IPS DF 19.7 (cell line): ENCODE data around the gene TMBIM4.

Source experiments
- DNase-seq: peaks from one replicate; pipeline ENCODE4 v3.0.0-alpha.2; 2013; ENCODE audit warnings: low read depth, low spot score

The TMBIM4 gene

DNA sequence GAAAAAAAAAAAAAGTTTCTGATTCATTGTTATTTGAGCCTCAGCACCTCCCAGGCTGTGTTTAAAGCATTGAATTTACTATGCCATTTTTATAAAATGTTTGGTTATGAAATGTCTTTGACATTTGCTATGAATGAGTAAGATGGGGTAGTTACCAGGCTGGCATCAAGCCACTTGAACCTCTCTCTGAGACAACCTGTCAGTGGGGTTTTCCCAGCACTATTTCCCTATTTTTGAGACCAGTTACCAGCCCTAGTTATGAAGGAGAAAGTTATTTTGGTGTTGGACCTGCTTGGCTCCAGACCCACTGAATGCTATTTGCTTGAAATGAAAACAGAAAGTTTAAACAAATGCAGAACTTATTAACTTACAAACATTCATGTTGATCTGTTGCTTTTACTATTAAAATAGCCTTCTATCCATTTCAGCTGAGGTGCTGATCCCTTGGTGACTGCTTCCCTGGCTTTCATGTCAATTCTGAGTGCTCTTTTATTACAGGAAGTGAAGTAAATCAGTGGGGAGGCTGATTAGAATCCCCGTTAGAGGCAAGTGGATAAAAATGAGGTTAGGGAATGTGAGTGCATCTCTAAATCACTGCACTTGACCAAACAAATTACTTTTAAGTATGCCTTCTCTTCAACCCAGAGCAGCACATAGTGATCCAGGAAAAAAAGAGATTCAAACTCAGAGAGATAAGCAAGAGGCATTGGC, 77.1 kb downstream of the TMBIM4 start:
- DNase-seq = no peak

DNA sequence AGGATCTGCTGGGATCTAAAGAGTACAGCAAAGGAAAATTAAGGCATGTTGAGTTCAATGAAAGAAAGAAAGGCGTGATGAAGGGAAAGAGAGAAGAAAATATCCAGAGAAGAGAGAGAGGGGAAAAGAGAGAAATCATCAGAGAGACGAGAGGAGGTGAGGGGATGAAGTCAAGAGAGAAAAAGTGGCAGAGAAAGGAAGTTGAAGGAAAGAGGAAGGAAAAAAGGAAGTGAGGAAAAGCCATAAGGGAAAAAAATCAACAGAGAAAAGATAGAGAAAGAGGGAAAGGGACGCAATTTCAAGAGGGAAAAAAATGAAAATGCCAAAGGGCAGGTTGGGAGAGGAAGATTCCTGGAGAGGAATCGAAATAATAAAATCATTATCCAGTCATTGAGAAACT, 79.6 kb downstream of the TMBIM4 start:
- DNase-seq = no peak

DNA sequence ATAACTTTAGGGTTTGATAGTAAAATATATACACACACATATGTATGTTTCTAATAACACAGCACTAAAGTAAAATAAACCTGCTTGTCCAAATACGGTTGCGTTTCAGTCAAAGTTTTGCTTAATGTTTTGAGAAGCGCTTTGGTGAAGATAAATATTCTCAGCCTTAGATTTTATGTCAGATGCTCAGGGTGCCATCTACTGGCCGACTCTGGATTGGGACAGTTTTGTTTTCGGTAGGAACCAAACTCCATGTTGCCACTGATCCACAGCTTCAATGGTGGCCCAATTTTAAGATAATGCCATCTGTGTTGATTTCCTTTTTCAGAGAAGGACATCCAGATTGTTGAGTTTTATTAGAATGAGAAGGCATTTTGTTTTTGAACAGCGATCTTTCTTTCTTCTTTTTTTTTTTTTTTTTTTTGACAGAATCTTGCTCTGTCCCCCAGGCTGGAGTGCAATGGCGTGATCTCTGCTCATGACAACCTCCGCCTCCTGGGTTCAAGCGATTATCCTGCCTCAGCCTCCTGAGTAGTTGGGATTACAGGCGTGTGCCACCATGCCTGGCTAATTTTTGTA, 82.3 kb downstream of the TMBIM4 start:
- no peak for DNase-seq

DNA sequence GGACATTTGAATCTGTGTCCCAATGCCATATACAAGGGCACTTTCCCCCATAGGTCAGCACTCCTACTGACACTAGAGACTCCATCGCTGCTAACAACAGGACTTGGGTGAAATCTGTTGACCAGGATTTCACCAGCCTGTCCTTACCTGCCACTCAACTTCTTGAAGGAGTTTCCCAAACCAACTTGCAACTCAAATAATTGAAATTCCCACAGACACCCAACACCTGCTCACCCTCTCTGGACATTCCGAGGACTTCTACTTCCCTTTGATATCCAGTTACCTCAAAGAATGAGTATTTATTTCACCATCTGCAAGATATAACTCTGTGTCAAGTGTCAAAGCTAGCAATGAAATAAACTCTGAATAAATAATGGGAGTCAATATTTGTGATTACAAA, 83.8 kb downstream of the TMBIM4 start:
- no peak for DNase-seq
